HCEC 1CT (cell line): ENCODE results near the gene WDPCP.
"Not testable (repeated sequence)": the region's sequence is repeated elsewhere in the genome, so short reads cannot be mapped to it uniquely, and the experiment has no call there.

Experiments used
- DNase-seq: peaks from one replicate; pipeline ENCODE4 v3.0.0-alpha.2; 2017

WDPCP gene

DNA sequence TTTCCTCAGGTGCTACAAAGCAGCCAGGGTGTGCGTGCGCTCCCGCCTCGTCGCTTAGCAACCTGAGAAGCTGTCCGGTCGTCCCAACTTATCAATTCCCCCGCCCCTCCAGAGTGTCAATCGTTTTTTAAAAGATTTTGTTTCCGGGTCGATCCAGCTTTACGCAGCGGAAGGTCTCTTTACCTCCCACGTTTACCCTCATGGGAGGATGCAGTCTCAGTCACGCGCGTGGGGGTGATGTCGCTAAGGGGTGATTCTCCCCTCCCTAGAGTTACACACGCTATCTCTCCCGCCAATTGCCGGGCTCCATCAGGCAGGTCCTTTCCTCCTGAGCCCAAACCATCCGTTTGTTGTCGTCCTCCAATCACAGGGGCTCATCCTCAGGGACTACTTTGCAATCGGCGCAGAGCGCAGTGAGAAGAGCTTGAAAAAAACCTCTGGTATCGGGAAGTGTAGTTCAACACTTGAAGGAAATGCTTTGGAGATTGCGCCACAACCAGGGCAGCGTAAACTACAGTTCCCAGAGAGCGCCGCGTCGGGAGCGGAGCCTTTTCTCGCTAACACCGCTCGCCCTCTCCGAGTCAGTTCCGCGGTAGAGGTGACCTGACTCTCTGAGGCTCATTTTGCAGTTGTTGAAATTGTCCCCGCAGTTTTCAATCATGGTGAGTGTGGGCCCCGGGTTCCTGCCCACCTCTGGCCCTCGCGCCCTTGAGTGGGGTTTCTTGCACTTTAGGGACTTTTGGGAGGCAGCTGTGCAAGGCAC, at the start of gene WDPCP, which contains the start of gene MDH1:
WDPCP (minus strand) TSS at position 93 of the 763 bp plus-strand sequence. CDS start 206 bp downstream, outside the sequence.
MDH1 (plus strand) TSS at position 579 of the 763 bp plus-strand sequence; CDS start at position 660, 81 bp downstream.
- DNase-seq = peak; percentile 100

DNA sequence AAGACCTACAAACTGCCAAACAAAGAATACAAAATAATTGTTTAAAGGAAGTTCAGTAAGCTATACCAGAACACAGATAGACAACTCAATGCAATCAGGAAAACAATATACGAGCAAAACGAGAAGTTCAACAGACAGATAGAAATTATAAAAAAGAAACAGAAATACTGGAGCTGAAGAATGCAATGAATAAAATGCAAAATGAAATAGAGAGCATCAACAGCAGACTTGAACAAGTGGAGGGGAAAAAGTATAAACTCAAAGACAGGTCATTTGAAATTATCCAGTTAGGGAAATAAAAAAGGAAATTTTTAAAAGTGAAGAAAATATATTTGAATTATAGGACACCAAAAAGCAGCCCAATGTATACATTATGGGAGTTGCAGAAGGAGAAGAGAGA, 44.1 kb upstream of the WDPCP start:
- DNase-seq = no peak

DNA sequence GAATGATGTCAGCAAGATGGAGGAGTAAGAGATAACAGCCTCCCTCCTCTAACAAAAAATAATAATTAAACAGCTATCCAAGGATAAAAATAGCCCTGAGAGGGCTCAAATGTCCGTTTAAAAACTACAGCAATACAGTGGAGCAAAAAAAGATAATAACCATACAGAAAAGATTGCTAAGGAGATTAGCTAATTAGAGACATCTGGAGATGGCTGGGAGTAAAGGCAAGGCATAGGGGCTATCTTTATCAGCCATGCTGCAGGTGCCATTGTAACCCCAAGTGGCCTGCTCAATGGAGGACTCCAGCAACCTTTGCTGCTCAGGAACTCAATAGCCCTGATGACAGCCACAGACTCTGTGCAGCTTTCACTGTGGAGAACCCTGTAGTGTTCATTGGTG, 43.2 kb upstream of the WDPCP start:
- DNase-seq = no peak

- DNase-seq = no peak
Measured at GRCh38 chr2:63628403-63628942, 40.2 kb upstream of the WDPCP start.

DNA sequence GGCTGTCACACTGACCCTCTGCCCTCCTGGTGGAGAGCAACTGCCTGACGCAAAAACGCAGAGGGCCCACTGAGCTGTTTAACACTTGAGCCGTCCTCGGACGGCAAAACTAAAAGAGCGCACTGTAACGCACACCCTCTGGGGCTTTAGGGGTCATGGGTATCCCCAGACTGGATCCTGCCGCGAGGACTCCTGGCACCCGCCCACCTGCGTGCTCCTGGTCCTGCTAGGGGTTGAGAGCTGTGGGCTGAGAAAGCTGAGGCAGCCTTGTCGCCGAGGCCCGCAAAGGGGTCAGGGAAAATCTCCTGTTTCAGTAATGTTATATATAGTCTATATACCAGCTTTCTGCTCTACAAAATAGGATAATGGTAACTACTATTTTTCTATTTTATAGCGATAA, 39.6 kb upstream of the WDPCP start:
- no peak for DNase-seq

GRCh38 chr2:63623763-63624162, 35.5 kb upstream of the WDPCP start:
- DNase-seq = not testable (repeated sequence)

GRCh38 chr2:63622751-63623150, 34.5 kb upstream of the WDPCP start:
- no peak for DNase-seq

GRCh38 chr2:63619328-63619727, 31.1 kb upstream of the WDPCP start:
- DNase-seq = no peak

GRCh38 chr2:63617366-63617765, 29.1 kb upstream of the WDPCP start:
- no peak for DNase-seq

DNA sequence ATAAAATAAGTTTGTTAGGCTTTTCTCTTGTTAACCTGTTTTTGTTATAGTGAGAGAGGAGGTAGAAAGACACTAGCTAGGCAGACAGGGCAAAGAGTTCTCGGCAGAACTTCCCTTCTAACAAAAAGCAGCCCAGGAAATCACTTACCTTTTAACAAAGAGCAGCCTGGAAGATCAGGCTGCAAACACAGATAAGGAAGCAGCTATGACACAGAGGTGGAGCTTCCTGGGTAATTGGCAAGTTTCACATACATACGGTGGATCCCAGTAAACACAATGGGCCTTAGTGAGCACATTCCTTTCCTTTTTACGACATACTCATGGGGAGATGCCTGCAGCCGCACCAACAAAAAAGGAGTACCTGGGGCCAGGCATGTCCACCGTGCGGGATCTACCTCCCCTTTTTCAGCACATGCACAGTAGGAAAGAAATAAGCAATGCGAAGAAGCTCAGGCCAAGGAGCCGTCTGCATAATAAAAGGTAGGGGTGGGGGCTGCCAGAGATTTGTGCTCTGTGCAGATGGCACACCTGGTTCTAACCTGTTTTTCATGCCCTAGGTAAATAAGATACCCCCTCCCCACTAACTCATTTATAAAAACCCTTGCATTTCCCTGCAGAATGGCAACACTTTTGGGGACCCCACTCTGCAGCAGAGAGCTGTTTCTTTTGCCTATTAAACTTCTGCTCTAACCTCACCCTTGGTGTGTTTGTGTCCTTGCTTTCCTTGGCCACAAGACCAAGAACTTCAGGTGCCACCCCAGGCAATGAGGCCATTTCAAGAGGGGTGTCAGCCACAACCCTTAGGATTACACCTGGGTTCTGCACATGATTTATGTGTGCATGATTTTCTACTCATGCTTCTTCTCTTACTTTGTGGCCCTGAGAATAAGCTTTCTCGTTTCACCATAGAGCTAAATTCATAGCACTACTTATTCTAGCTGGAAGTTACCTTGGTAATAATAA, 27.0 kb upstream of the WDPCP start:
- DNase-seq = peak; percentile 6

DNA sequence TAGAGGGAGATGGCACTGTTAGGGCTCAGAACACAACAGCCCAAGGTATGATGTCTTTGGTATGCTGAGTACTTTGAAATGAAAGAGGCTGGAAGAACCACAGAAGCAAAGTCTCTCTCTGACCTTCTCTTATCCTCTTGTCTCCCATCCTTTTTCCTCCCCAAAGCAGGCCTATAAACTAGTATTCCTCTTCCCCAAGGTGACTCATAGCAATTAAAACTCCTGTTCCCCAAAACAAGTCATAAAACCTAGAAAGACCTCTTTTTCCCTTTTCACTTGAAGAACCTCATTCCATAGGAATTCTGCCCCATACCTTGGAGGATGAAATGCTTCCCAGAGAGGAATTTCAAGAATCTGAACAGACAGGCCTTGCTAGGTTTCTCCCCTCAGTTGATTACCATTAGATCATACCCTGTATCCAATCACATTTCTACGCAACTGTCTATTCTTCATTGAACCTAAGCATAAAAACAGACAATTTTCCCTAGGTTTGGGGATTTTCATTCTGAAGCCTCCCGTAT, 26.2 kb upstream of the WDPCP start:
- DNase-seq = peak; percentile 67

GRCh38 chr2:63613391-63613901, 25.2 kb upstream of the WDPCP start:
- DNase-seq = no peak

DNA sequence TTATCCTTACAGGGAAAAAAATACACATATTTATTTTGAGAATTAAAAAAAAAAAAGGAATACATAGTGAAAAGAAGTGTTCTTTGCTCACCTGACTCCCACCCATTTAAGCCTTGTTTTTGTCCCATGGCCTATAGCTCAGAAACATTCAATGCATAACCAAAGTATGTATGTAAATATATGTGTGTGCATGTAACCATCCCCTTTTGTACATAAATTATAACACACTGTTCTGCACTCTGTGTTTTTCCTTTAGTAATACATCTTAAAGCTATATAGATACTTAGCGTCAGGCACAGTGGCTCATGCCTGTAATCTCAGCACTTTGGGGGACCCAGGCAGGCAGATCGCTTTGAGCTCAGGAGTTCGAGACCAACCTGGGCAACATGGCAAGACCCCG, 22.2 kb upstream of the WDPCP start:
- no peak for DNase-seq

DNA sequence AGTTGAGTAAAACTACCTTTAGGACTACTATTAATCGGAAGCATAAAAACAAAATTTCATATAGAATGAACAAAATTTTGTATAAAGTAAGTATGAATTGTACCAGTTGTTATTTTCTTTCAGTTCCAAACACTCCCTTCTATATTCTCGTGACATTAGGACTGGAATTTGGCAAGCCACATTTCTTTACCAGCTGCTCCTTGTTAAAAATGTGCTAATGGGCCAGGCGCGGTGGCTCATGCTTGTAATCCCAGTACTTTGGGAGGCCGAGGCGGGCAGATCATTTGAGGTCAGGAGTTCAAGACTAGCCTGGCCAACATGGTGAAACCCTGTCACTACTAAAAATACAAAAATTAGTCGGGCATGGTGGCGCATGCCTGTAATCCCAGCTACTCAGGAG, 20.6 kb upstream of the WDPCP start:
- not testable (repeated sequence) for DNase-seq

DNA sequence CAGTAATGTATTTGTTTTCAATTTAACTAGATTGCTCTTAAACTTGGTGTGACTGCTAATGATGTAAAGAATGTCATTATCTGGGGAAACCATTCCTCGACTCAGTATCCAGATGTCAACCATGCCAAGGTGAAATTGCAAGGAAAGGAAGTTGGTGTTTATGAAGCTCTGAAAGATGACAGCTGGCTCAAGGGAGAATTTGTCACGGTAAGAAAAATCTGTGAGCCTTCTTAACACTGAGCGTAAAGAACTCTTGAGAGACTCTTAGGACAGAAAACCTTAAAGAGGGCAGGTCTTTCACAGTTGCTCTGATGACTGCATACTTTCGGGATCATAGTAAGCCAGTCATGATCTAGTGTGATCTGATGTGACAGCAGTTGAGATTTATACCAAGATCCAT, 16.4 kb upstream of the WDPCP start:
- DNase-seq = no peak

DNA sequence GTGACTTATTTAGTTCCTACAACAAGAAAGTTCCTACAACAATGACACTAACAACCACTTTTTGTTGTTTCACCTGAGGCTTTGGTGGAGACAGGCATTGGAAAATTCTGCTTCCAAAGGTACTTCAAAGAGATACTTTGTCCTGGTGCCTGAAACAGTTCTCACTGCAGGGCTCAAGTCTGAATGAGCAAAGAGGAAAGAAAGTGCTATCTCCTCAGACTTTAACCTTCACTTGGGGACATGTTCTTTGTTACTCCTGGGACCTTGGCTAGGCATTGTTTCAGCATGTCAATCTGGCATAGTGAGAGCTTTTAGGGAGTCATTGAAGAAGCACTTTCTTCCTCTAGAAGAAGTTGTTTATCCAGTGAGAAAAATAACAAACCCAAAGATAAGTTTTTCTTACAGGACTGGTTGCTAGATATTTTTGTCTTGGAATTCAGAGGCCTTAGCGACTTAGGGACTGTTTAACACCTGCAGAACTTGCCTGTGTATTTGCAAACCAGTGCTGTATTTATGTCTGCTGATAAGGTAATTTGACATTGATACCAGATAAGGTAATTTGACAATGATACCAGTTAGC, 12.7 kb upstream of the WDPCP start:
- DNase-seq = no peak

DNA sequence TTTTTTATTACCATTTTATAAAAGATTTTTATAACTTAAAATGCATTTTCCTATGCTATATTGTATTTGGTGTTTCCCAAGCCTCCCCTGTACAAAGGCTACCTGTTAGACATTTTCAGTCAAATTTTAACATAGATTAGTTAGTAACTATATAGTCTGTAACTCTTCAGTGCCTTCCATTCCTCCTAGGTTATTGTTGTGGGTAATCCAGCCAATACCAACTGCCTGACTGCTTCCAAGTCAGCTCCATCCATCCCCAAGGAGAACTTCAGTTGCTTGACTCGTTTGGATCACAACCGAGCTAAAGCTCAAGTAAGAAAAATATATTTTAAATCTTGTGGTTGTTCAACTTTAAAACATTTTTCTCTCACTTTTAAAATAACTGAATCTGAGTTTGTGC, 10.7 kb upstream of the WDPCP start:
- DNase-seq = no peak

DNA sequence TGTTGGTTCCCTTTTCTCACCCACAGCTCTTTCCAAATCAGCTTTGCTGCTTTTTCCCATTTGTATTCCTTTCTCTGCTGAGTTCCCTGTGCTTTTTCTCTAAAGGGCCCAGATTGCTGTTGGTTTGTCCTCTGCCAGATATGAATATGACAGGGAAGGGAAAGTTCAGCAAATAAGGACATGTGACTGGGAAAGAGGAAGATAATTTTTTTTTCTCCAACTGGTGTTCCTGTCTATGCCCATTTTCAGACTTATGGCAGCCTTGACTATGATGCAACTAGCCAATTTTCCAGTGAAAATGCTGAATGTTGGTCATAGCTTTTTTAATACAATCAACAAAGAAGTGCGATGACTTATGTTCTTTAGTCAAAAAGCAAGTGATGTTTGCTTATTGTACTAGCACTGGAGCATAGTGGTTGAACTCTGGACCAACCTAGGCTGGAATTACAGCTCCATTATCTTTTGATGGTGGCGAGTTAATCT, 8.2 kb upstream of the WDPCP start:
- no peak for DNase-seq

GRCh38 chr2:63594660-63595059, 6.4 kb upstream of the WDPCP start:
- peak; percentile 18 for DNase-seq

GRCh38 chr2:63591566-63592175, 3.4 kb upstream of the WDPCP start:
- DNase-seq = no peak

DNA sequence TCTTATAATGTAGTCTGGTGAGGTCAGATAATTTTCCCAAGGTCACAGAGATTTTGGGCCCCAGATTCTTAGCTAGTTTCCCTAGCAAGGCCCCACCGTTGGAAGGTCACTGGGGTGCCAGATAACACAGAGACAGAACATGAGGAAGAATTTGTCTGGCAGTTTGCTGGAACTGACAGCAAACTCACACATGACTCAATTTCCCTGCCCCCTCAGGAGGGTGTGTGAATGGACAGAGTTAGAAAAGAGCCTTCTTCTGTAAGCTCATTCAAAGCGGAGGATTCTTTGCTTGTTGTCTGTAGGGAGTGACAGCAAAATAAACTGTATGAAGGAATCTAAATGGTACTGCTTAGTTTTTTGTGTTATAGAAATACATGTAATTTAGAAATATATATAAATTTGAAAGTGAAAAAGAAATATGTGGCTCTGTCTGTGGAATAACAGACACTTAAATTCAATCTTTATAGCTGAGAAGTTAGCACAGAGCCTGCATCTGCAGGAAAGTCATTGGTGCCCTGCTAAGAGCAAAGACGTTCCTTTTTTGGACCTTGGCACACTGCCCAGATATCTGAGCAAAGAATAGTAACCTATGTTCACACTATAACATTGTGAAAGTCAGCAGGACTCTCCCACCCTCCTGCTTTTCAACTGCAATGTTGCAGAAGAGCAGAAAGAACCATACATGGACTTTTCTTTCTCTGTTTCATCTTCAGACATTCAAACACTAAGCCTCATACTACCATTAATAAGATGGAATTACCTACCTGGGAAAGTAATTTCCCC, 2.5 kb upstream of the WDPCP start:
- peak; percentile 7 for DNase-seq
